Stimulated activated CD8-positive, alpha-beta memory T cell treated with anti-CD3 and anti-CD28 coated beads, Interleukin-4, amount 100 ng/mL, for 24 hours (primary cell): ENCODE results near the gene ZDHHC13.

Experiments
- DNase-seq: peaks from one replicate; pipeline ENCODE4 v3.0.0-alpha.2; 2020; ENCODE audit warnings: low read depth

ZDHHC13 gene

DNA sequence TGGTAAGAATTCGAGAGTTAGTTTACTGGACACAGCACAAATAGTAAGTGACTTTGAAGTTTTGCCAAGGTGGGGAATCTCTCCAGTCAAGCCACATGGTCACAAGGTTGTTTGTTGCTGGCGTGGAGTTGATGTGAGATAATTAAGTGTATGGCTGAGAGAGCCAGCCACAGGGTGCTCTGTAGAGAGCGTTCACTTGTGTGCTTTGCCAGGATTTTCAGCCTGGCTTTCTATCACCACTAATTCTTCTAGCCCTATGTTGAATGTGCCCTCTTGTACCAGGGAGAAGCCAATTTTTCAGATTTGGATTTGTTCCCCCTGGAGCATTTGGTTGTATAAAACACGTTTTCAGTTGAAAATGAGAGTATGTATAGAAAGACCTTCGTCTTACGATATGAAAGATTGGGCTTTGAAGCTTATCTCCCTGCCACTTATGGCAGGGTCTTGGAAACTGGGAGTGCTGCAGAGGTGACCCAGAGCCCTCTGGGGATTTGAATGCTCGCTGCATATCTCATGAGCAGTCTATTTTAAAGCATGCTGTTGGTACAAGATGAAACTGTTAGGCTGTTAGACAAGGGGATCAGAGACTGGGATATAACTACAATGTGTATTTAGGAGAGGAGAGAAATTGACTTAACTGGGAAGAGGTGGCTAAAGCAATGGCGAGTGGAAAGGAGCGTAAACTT is 56.2 kb downstream of the ZDHHC13 start:
- DNase-seq = no peak

DNA sequence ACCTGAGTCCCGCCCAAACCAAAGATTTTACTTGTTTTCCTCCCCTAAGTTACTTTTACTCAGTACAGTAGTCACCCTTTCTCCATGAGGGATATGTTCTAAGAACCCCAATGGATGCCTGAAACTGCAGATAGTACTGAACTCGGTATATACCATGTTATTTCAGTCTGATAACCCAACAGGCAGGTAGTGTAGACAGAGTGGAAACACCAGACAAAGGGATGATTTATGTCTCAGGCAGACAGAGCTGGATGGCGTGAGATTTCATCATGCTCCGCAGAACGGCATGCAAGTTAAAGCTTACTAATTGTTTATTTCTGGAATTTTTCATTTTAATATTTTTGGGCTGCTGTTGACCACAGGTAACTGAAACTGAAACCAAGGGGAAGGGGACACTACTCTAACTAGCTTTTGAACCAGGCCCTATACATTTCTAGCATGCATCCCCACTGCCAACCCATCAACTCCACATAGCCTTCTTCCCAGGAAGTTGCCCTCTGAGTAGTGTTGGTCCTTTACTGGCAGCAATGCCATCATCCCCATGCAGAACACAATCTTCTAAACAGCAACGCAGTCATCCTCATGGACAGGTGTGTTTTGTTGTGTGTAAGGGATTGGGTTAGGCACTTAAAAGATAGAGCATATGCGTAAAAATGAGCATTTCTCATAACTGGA is 57.1 kb downstream of the ZDHHC13 start:
- no peak for DNase-seq

DNA sequence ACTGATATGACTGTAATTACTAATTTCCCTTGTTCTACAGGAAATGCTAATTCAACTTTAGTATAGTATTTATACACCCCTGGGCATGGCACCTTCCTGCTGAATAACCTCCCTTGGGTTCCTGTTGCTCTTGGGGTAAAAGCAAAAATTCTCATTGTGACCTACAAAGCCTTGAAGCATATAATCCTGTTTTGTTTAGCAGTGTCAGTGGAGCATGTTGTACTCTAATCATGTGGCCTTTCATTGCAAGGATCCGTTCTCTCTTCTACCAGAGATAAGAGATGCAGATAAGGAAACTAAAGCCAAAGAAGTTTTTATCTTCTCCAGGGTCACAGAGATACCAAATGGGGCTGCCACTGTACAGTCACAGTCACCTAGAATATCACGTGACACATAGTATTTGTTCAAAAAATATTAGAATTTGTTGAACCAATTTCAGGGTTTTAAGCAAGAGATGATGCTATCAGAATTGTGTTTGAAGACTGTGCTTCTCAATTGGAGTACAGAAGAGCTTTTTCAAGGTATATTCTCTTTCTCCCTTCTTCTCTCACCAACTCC is 59.7 kb downstream of the ZDHHC13 start:
- DNase-seq = no peak

DNA sequence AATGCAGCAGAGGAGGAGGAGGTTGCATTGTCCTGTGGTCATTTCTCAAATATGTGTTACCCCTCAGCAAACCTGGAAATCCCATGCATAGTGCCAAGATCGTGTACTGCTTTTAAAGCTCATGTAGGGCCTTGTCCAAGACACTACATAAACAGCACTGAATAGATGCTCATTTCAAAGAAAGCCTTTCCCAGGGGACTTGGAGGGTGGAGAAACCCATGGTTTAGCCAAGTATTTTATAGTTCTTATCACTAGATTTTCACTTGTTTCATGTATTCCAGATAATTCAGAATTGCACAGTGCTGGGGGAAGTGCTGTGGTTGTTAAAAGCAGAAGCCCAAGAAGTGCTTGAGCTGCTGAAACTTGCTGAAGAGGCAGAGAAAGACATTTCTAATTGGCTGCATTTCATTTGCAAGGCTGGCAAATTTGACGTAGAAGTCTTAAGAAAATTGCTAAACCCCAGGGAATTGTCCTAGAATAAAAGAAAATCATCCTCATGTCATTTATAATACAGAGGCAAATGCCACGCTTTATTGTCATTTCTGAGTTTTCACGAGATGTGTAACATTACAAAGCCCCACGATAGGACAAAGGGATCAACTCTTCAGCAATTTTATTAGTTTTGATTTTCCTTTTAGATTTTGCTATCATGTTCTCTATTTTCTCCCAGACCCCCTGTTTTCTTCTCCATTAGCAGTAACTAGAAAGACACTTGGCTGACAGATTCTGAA is 64.7 kb downstream of the ZDHHC13 start:
- DNase-seq = no peak

DNA sequence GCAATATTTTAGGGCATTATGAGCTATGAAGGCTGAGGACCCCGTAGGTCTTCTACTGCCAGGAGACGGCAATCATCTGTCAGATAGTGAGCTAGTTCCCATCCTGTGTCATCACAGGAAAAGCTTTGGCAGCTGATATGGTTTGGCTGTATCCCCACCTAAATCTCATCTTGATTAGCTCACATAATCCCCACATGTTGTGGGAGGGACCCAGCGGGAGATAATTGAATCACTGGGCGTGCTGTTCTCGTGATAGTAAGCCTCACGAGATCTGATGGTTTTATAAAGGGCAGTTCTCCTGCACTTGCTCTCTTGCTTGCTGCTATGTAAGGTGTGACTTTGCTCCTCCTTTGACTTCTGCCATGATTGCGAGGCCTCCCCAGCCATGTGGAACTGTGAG is 66.7 kb downstream of the ZDHHC13 start:
- DNase-seq = no peak

DNA sequence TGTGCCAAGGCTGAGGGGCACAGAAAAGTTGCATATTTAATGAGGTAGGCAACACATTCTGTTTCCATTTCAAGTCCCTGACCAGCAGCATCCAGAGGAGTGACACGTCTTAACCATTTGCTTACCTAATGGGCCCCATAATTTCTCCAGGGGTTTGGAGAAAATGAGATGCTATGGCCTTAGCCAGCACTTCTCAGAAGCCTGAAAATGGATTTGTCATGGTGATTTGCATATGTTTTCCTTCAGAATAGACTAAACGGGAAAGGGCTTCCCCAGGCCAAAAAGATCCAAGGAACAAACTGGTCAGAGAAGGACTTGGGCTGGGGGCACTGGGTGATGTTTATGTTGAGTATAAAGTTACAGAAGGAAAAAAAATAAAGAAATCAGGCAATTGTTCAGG is 68.1 kb downstream of the ZDHHC13 start:
- no peak for DNase-seq

DNA sequence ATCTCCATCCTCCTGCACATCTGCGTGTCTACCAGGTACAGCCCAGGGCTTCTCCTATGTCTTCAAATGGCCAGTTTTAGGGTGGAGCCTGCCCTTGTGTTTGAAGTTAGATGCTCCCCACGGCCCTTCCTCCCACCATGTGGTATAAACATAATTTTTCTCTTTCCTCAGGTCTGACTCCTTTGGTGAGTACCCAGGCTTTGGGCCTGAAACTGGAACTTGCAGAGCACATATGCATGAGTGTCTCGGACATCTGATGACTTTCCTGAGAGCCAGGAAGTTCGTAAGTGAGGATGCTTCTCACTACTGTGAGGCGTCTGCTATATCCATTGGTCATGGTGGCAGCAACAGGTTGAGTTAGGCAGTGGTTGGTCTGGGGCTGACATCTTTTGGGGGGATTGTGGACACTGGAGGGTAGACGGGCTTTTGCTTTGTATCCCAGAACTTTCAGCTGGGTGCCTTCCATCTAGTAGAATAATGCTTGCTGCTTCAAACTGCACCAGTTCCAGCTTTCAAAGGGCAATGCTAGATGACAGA is 68.6 kb downstream of the ZDHHC13 start:
- no peak for DNase-seq

DNA sequence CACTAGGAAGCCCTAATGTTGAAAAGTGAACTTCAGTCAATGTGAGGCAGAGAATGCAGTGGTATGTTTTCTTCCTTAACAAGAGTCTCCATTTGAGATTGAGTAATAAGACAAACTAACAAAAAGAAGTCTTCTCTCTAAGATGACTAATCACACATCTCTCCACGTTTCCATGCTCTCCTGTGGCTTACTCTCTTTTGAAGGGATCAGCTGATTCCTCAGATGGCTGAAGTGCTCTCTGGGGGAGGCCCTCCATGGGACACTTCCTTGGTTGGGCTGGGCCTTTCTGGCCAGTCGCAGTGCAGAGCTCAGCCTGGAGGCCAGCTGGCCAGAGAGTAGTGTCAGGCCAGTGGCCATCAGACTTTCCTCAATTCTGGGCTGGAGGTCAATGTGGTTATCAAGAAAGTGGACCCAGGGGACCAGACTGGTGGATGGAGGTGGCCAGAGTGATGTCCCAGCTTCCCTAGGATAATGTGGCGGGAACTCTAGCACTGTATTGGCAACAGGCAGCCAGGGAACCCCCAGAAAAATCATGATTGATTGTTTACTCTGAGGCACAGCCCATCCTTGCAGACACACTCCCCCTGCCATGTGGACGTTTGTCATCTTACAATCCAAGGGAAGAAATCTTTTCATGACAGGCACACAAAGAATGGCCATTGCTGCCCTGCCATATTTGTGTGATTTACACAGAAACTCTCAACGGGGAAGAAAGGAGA is 70.3 kb downstream of the ZDHHC13 start:
- DNase-seq = no peak

DNA sequence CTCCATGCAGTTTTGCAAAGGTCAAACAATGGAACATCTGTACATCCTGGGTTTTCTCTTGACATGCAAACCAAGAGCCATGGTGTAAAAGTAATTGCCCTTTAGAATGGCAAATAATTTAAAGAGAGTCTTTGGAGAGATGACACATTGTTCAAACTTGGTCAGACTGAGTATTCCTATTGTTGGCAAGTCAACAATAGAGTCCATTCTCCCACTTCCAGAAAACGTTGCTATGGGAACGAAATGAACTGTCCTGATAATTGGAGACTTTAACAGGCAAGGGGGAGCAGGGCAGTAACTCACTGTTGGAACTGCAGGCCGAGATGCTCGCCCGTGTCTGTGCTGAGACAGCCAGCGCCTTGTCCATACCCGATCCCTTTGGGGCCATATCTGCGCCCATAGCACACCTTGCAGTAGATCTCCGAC is 70.9 kb downstream of the ZDHHC13 start:
- DNase-seq = no peak

DNA sequence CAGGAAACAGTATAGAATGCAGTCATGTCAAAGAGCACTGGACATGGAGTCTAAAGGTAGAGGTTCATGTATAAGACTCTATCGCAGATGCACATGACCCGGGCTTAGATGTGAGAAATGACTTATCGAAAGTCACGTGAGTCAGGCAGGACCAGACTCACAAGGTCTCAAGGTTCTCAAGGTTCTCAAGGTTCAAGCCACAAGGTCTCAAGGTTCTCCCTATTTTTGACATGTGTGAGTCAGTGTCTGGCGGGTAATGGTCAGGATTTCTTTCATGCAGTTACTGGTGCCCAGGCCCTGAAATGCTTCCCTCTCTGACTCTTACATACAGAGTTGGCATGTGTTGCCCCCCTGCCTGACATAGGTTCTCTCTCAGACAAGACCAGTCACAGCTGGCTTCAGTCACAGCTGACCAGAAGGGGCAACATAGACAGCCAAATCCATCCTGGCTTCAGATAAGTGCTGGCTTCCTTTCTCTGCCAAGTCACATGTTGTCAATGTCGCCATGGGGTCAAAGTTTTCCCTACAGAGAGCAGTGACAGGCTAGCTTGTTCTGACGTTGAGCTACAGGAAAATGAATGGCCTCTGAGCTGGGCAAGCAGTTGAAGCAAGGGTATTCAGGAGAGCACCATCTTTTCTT is 74.7 kb downstream of the ZDHHC13 start:
- DNase-seq = no peak

DNA sequence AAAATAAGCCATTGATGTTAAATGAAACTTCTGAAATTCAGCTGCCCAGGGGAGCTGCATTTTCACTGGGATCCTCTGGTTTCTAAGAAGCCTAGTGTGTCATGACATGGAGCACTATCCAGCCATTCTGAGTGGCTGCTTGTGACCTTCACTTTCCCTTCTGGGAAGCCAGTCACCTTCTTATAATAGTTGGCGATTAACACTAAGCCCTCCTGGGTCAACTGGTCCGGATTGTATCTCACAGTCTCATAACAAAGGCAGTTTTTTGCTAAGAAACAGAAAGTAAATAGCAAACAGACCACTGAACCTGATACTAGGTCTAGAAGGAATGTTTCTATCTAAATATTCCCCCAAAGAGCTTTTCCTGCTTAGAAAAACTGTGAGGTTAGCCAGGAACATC is 76.9 kb downstream of the ZDHHC13 start:
- DNase-seq = no peak

DNA sequence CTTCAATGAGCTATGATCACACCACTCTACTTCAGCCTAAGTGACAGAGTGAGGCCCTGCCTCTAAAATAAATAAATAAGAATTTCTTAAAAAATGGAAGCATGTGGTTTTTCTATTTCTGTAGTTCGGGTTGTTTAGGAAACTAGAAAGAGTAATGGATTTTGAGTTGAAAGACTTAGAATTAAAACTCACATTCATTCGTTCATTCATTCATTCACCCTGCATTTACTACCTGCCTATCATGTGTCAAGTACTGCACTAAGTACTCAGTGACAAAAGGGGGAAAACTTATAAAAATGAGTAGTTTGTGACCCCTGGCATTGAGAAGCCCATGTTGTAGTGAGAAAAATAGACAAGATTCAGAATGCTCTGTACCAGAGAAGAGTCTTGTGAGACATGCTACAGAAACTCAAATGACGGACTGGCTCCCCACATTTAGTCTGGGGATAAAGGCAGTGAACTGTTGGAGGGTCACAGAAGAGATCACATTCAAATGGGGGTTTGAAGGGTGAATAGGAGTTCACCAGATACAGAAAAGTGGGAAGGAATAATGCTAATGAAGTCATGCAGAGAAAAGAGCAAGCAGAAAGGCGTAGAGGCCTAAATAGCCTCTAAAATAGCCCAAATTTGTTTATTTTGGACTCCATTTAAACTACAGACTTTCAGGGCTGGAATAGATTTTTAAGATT is 77.8 kb downstream of the ZDHHC13 start:
- no peak for DNase-seq

DNA sequence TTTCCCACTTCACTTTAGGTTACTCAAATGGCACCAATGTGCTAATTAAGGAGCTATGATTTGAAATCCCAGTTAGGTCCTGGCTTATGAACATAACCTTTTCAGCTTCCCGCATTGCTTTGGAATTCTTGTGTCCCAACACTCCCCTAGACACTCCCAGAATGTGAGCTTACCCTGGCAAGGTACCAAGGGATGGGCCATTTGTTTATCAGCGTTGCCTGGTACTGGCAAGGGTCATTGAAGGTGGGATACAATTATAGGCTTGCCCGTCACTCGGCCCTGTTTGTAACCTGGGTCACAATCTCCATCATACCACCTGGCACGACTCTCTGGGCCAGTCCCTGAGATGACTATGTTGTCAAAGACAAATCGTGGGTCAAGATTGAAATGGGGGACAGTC is 79.5 kb downstream of the ZDHHC13 start:
- no peak for DNase-seq

DNA sequence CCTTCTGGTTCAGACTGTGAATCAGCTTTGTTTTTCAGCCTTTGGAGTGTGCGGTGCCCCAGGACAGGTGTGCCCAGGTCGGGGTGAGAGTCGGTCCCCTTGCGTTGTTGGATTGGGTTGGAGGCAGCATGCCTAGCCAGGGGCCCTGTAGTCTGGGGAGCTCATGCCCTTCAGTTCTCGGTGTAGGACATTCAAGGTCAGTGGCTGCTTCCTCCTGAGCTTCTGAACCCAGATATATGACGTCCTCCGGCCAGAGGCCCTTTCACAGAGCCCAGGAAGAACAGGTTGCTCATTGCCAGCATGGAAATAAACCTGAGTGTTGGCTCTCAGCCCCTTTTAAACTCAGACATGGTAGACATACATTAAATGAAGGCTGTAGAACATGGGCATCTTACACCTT is 82.1 kb downstream of the ZDHHC13 start:
- DNase-seq = no peak

DNA sequence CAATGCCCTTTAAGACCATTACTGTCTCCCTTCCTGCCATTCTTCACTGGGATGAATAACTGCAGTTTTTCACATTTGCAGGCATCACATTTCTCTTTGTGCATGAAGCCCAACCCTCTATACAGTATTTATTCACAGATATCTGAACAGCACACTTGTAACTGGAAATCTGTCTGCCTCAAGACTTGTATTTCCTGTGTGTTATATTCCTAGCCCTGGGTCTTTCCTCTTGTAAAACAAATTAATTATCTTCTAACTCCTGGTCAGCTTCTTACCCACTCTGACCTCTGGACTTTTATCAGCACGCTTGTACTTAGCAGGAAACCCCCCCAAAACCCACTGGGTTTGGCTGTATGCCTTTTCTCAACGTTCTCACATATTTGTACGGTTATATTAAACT is 82.8 kb downstream of the ZDHHC13 start:
- no peak for DNase-seq

DNA sequence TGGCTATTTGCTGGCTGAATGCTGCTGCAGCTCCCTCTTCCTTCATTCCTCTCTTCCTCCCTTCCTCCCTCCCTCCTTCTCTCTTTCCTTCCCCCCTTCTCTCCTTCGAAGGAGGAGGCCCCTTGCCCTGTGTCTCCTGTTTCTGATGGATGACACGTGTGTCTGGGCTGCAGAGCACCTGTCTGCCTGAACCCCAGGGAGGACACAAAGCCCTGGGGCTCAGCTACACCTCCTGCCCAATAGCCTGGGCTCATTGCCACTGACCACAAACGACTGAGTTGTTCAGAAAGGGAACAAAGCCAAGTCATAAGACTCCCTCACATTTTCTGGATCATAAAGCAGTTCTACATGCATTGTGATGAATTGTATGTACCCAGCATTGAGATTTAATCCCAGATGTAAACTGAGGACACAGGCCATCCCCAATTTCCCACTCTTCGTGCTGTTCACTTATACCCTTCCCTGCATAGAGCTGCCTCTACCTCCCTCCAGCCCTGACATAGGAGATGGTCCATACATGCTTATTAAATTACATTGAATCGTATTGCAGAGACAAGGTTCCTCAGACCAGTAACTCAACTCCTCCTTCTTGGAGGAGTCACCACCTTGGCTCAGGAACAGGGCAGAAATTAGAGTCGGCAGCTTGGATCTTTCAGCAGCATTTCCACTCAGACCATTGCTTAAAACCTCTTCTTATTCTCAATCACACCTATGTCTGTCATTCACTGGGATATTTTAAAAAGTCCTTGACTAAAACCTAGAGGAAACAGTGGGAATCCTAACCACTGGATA is 83.6 kb downstream of the ZDHHC13 start:
- DNase-seq = no peak

DNA sequence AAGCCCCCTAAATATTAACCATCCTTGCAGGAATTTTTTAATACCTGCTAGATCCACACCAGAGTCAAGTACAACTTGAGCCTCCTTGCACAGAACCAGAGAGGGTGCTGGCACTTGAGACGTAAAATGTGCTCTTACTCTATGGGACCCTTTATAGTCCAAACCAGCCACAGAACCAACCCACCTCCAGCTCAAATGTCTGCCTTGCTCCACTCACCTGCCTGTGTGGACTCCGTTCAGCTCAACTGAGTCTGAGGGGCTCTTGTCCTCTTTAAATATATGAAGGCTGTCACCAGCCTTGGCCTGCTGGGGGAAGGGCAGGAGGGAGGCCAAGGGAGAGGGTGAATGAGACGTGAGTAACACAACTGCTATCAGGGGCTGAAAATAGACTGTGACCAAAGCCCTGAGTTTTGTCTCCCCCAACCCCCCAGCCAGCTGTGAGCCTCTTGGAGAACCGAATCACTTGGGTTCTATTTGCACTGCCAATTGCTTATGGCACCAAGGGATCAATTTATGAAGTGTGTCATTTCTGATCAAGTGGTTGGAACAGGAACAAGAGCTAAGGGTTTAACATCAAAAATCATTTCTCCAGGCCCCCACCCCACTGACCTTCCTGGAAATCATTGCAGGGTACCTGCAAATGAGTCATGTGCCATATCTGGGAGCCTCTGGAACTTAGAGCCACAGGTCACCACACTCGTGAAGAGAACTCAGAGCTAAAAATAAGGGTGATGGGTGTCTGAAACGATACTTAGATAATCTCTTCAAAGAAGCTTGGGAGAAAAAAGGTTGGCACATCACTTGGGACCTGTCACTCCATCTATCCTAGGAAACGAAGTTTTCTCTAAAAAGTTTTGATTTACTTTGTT is 85.0 kb downstream of the ZDHHC13 start, which contains the start of gene CSRP3:
Gene CSRP3, minus strand, starts transcription at position 247 of the 869 bp plus-strand sequence. CDS start 9,535 bp downstream, outside the sequence.
- DNase-seq = no peak

DNA sequence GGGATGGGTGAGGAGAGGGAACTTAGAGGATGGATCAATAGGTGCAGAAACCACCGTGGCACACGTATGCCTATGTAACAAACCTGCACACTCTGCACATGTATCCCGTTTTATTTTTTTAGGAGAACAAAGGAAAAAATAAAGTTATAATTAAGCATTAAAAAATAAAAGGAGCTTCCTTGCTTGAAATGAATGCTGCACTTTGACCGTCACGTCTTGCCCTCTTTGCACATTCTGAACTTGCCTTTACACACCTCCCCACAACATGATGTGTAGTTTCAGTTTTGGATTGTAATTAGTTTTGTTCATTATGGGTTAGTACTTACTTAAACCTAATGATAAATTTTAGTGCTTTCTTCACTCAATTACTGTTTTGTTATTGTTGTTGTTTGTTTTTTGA is 87.9 kb downstream of the ZDHHC13 start:
- no peak for DNase-seq

DNA sequence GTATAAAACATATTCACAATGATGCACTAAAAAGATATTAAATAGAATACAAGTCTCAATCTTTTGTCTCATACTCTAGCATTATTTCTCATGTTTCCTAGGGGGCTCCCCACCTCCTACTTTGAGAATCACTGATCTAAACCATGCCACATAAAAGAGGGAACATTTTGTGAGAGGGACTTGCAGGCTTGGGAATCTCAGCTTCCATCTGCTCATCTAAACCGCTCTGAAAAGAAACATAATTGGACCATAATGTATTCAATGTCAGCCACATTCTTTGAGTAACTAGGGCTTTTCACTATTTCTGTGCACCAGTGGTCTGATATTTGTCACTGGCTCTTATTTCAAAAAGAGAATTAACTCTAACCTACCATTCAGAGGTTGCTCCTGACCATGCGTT is 91.2 kb downstream of the ZDHHC13 start:
- DNase-seq = no peak
